IMR-90 (cell line): ENCODE measurements around the gene RAB14. TPM values are rescaled to one million over a fixed set of nuclear protein-coding genes. Genes with fewer than 3 reads are reported as not detected.

ENCODE experiments used
- ATAC-seq: fragments of 200-7000 bp; cut with Tn5 transposase; 2 replicates; pipeline ENCODE4 v1.9.1; 2020; ENCODE audit warnings: low read depth, mild to moderate bottlenecking, moderate library complexity
- BruUV-seq: library from RNA; stranded (reverse); fragments of 400-500 nt; replicated peaks from 2 replicates; lab custom pipeline; 2021; lab: Mats Ljungman, UMichigan
- CTCF ChIA-PET: fragments of 300-600 bp; formaldehyde crosslinking; extraction: SDS; loops from one replicate; lab custom pipeline; 2021; ENCODE audit warnings: antibody characterized with exemption; lab: Yijun Ruan, JAX
- POLR2A ChIA-PET: fragments of 300-600 bp; sonication (Branson Sonifier 250); formaldehyde crosslinking; loops from one replicate; lab custom pipeline; 2022; ENCODE audit warnings: antibody characterized with exemption; ENCODE audit not compliant: unreplicated experiment; lab: Charles Lee
- DNase-seq: peaks from one replicate; pipeline ENCODE4 v3.0.0; 2013
- H2AFZ ChIP-seq: replicated peaks from 2 replicates; pipeline ENCODE3; 2013; ENCODE audit warnings: low read length, mild to moderate bottlenecking; ENCODE audit not compliant: poor library complexity
- H2AK5ac ChIP-seq: 2 replicates; pipeline ENCODE4 v1.6.1; 2013; ENCODE audit warnings: low read depth, low read length, inconsistent platforms
- H2AK9ac ChIP-seq: replicated peaks from 2 replicates; pipeline ENCODE3; 2013; ENCODE audit warnings: mild to moderate bottlenecking, low read depth, low read length, moderate library complexity; ENCODE audit not compliant: poor library complexity
- H2BK120ac ChIP-seq: 2 replicates; pipeline ENCODE4 v1.6.1; 2013; ENCODE audit warnings: low read depth, low read length, inconsistent platforms
- H2BK15ac ChIP-seq: 3 replicates; pipeline ENCODE4 v1.6.1; 2013; ENCODE audit warnings: low read depth, low read length, inconsistent platforms
- H2BK20ac ChIP-seq: 2 replicates; pipeline ENCODE4 v1.6.1; 2013; ENCODE audit warnings: low read depth, mild to moderate bottlenecking, inconsistent platforms, low read length, moderate library complexity
- H2BK5ac ChIP-seq: 2 replicates; pipeline ENCODE4 v1.6.1; 2013; ENCODE audit warnings: mild to moderate bottlenecking, low read depth, low read length, inconsistent platforms; ENCODE audit not compliant: poor library complexity, severe bottlenecking
- H3K14ac ChIP-seq: replicated peaks from 2 replicates; pipeline ENCODE4 v1.6.1; 2013; ENCODE audit warnings: low read depth, low read length, inconsistent platforms
- H3K18ac ChIP-seq: 2 replicates; pipeline ENCODE4 v1.6.1; 2013; ENCODE audit warnings: low read depth, low read length, control low read depth
- H3K23ac ChIP-seq: 2 replicates; pipeline ENCODE4 v1.6.1; 2013; ENCODE audit warnings: low read depth, low read length, inconsistent platforms
- H3K27ac ChIP-seq: 2 replicates; pipeline ENCODE4 v1.5.1; 2013; ENCODE audit warnings: mild to moderate bottlenecking, control low read depth, low read length; ENCODE audit not compliant: insufficient read depth
- H3K27me3 ChIP-seq: 2 replicates; pipeline ENCODE4 v1.6.1; 2013; ENCODE audit warnings: low read length; ENCODE audit not compliant: control insufficient read depth, insufficient read depth
- H3K36me3 ChIP-seq: 2 replicates; pipeline ENCODE4 v1.6.1; 2013; ENCODE audit warnings: low read length, mixed read lengths; ENCODE audit not compliant: control insufficient read depth, insufficient read depth
- H3K4ac ChIP-seq: 2 replicates; pipeline ENCODE4 v1.6.1; 2013; ENCODE audit warnings: low read depth, low read length, inconsistent platforms
- H3K4me1 ChIP-seq: 2 replicates; pipeline ENCODE4 v1.6.1; 2013; ENCODE audit warnings: low read length, mixed read lengths; ENCODE audit not compliant: control insufficient read depth, insufficient read depth
- H3K4me2 ChIP-seq: 2 replicates; pipeline ENCODE4 v1.6.1; 2013; ENCODE audit warnings: low read depth, mild to moderate bottlenecking, control low read depth, low read length, moderate library complexity
- H3K4me3 ChIP-seq: 2 replicates; pipeline ENCODE4 v1.5.1; 2013; ENCODE audit warnings: low read depth, mild to moderate bottlenecking, control low read depth, low read length, moderate library complexity; ENCODE audit not compliant: insufficient read depth
- H3K56ac ChIP-seq: 2 replicates; pipeline ENCODE4 v1.6.1; 2013; ENCODE audit warnings: low read length, inconsistent platforms; ENCODE audit not compliant: insufficient read depth; ENCODE audit errors: extremely low read depth
- H3K79me1 ChIP-seq, 2 experiments: 2 replicates each; pipeline ENCODE4 v1.6.1; 2013; ENCODE audit warnings: low read length in 2 of 2, inconsistent platforms in 1 of 2, low read depth in 1 of 2
- H3K9ac ChIP-seq: 2 replicates; pipeline ENCODE4 v1.6.1; 2013; ENCODE audit warnings: low read depth, low read length, control low read depth
- H3K9me1 ChIP-seq: 2 replicates; pipeline ENCODE4 v1.6.1; 2013; ENCODE audit warnings: low read length, inconsistent platforms; ENCODE audit not compliant: insufficient read depth
- H3K9me3 ChIP-seq: 2 replicates; pipeline ENCODE4 v1.6.1; 2013; ENCODE audit warnings: low read length; ENCODE audit not compliant: control insufficient read depth, insufficient read depth
- H4K20me1 ChIP-seq: 2 replicates; pipeline ENCODE4 v1.6.1; 2013; ENCODE audit warnings: low read length, inconsistent platforms; ENCODE audit not compliant: insufficient read depth
- H4K5ac ChIP-seq: 2 replicates; pipeline ENCODE4 v1.6.1; 2013; ENCODE audit warnings: mild to moderate bottlenecking, low read depth, low read length, control low read depth
- H4K8ac ChIP-seq, 2 experiments: 2 replicates each; pipeline ENCODE4 v1.6.1; 2013; ENCODE audit warnings: low read depth in 2 of 2, low read length in 2 of 2, control low read depth in 1 of 2, inconsistent platforms in 1 of 2
- H4K91ac ChIP-seq: 2 replicates; pipeline ENCODE4 v1.6.1; 2013; ENCODE audit warnings: low read depth, low read length, inconsistent platforms; ENCODE audit not compliant: insufficient read depth
- BHLHE40 ChIP-seq: fragments of 150-350 bp; IDR thresholded peaks from 2 replicates; pipeline ENCODE4 v1.6.1; 2016; ENCODE audit warnings: mild to moderate bottlenecking, low read depth, low read length
- CEBPB ChIP-seq: IDR thresholded peaks from 2 replicates; pipeline ENCODE4 v1.6.1; 2012; ENCODE audit warnings: low read depth, low read length, improper control_type of control experiment
- CHD1 ChIP-seq: IDR thresholded peaks from 2 replicates; pipeline ENCODE4 v1.6.1; 2012; ENCODE audit warnings: low read depth, low read length, improper control_type of control experiment
- CTCF ChIP-seq: conservative IDR thresholded peaks from 2 replicates; pipeline ENCODE4 v1.5.1; 2012; ENCODE audit warnings: mild to moderate bottlenecking, low read depth, low read length, improper control_type of control experiment
- ELK1 ChIP-seq: fragments of 150-350 bp; IDR thresholded peaks from 2 replicates; pipeline ENCODE4 v1.6.1; 2016; ENCODE audit warnings: low read depth, mild to moderate bottlenecking, low read length, moderate library complexity, borderline replicate concordance
- FOS ChIP-seq: fragments of 150-350 bp; IDR thresholded peaks from 2 replicates; pipeline ENCODE4 v1.6.1; 2016; ENCODE audit warnings: low read depth, low read length
- MAFK ChIP-seq: IDR thresholded peaks from 2 replicates; pipeline ENCODE4 v1.6.1; 2012; ENCODE audit warnings: low read depth, low read length, improper control_type of control experiment
- MXI1 ChIP-seq: IDR thresholded peaks from 2 replicates; pipeline ENCODE4 v1.6.1; 2012; ENCODE audit warnings: low read depth, mild to moderate bottlenecking, low read length, moderate library complexity, borderline replicate concordance
- POLR2A ChIP-seq: IDR thresholded peaks from 2 replicates; pipeline ENCODE4 v1.6.1; 2012; ENCODE audit warnings: mild to moderate bottlenecking, low read depth, low read length
- whole genome bisulfite sequencing, 2 experiments: methylation state at CpG; one replicate each; pipeline versions ENCODE4 v1.1.5 to v1.1.7; 2013; ENCODE audit warnings: missing lambda C conversion rate in 2 of 2; ENCODE audit not compliant: insufficient read length in 1 of 2; ENCODE audit errors: extremely low coverage in 2 of 2; 5-methylcytosine and 5-hydroxymethylcytosine counted together
- dilution Hi-C: fragments of 300-500 bp; cut with HindIII; formaldehyde crosslinking; loops from one replicate; pipeline ENCODE4 v1.14.3; 2018; ENCODE audit warnings: low sequenced_read_pairs; ENCODE audit not compliant: unreplicated experiment
- in situ Hi-C: fragments of 300-500 bp; cut with MboI; formaldehyde crosslinking; loops from 3 replicates; pipeline ENCODE4 v1.14.3; 2019; ENCODE audit warnings: low sequenced_read_pairs, inconsistent platforms, mixed read lengths
- intact Hi-C: fragments of 100-400 bp; cut with micrococcal nuclease; formaldehyde crosslinking; loops from 2 replicates; pipeline ENCODE4 v1.10.0; 2022
- polyA plus RNA-seq, 3 experiments: library from polyadenylated mRNA; depleted of rRNA; stranded (reverse); fragments of >200 nt; gene quantifications; 2 replicates each; pipeline ENCODE4 v1.2.3, GENCODE V29; 2012; ENCODE audit warnings: low replicate concordance in 1 of 3
- total RNA-seq: library from RNA; depleted of rRNA; stranded (reverse); fragments of >200 nt; gene quantifications from 2 replicates; pipeline ENCODE4 v1.2.3, GENCODE V29; 2012

Gene RAB14
- total and polyA plus RNA-seq, 2 of the 4 experiments (the other 2 are of a cell fraction) = 20.1 to 29.3 TPM

- no TSS peak for BruUV-seq
Observed at GRCh38 chr9:121191235-121191634, 10.4 kb downstream of the RAB14 start.

More at GRCh38 chr9:121191235-121191634, 10.4 kb downstream of the RAB14 start:
- ATAC-seq = no peak
- no peak overlapping the region for H3K56ac ChIP-seq
- no peaks in the 10 kb centered on the region for H3K9me3 ChIP-seq
- H4K20me1 ChIP-seq = peaks cover 87% of the 10 kb centered on the region
- H4K91ac ChIP-seq = no peak overlapping the region
- H3K4me2 ChIP-seq = no peak overlapping the region
- WGBS, 2 experiments = no CpG with 5 or more reads among the region's 2 CpGs
- H3K36me3 ChIP-seq = no peaks in the 10 kb centered on the region
- H3K4me1 ChIP-seq = peaks cover 2% of the 10 kb centered on the region
- H3K79me1 ChIP-seq = peaks cover 0 to 55% of the 10 kb centered on the region in 2 experiments; a peak in 2 of 4 replicates
- intact Hi-C loops (no loop called here), dilution Hi-C loops (no loop called here), in situ Hi-C loops (no loop called here)
- H2BK120ac ChIP-seq = no peak overlapping the region
- no peak overlapping the region for H2AFZ ChIP-seq
- no peaks in the 10 kb centered on the region for H3K27me3 ChIP-seq
- H2BK20ac ChIP-seq = no peak overlapping the region
- no peak overlapping the region for H2BK15ac ChIP-seq
- no peak overlapping the region for H3K14ac ChIP-seq
- DNase-seq = no peak
- H2BK5ac ChIP-seq = no peak overlapping the region
- no peak overlapping the region for H3K23ac ChIP-seq
- no peak overlapping the region for H2AK9ac ChIP-seq
- H3K27ac ChIP-seq = no peak overlapping the region
- H3K9me1 ChIP-seq = peaks cover 3% of the 10 kb centered on the region
- no peak overlapping the region for H3K18ac ChIP-seq
- no peak overlapping the region for H2AK5ac ChIP-seq
- POLR2A ChIA-PET = no interaction called here
- H3K4me3 ChIP-seq = no peak overlapping the region
- H4K5ac ChIP-seq = no peak overlapping the region
- no peak overlapping the region for H3K9ac ChIP-seq
- H3K4ac ChIP-seq = no peak overlapping the region
- TF ChIP-seq MAFK = no peak
- TF ChIP-seq FOS = no peak
- TF ChIP-seq ELK1 = no peak
- no peak for TF ChIP-seq CHD1
- no peak for TF ChIP-seq CEBPB
- no peak for TF ChIP-seq POLR2A
- no peak for TF ChIP-seq CTCF
- TF ChIP-seq BHLHE40 = no peak
- no peak for TF ChIP-seq MXI1
- CTCF ChIA-PET = no interaction called here
- no peak overlapping the region for H4K8ac ChIP-seq
